Eye (tissue), 1 donor: ENCODE data around the gene MEF2B.

ENCODE experiments used
- DNase-seq: peaks from one replicate; pipeline ENCODE4 v3.0.0-alpha.2; 2015

MEF2B gene

DNA sequence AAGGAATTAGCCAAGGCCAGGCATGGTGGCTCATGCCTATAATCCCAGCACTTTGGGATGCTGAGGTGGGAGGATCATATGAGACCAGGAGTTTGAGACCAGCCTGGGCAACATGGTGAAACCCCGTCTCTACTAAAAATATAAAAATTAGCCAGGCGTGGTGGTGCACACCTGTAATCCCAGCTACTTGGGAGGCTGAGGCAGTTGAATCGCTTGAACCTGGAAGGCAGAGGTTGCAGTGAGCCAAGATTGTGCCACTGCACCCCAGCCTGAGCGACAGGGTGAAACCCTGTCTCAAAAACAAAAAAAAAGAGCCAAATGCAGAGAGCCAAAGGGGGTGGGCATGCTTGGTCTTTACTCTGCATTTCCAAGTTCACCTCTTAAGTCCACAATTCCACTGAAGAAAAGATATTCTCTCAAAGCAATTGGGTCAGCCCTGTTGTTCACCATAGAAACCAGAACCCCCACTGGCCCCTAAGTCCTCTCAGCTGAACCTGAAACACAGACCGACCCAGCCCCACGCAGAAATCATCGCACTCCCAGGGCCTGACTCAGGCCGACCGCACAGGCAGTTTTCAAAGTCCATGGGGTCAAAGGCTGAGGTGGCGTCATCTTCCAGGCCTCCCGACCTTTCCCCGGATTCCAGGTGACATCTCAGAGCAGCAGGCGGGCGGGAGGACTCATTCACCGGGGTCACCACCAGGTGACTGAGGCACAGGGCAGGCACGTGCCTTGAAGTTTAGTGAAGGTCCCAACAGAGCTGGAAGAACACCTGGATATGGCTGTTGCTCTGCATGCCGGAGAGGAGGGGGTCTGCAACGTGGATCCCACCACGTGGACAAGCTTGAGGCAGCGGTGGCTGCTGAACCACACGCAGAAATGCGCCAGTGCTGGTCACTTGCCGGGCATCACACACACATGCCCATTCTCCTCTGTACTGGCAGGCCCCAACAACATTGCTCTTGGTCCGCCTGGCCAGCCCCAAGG is 73.1 kb downstream of the MEF2B start:
- no peak for DNase-seq

DNA sequence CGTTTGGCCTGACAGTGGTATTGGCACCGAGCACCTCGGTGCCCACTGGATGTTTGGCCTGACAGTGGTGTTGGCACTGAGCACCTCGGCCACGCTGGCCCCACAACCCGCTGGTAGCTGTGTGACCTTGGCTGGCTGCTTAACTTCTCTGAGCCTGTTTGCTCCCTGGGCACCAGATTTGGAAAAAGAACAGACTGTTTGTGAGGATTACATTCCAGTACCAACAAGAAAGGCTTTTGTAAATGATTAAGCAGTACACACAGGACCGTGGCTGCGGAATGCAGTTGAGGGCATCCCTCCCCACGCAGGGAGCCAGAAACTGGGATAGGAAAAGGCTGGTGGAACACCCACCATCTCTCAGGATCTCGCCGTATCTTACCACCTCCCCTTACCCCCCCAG is 74.4 kb downstream of the MEF2B start:
- no peak for DNase-seq
